SK-N-SH (cell line): ENCODE data around the gene RAB17. TPM values are rescaled to one million over a fixed set of nuclear protein-coding genes. Genes with fewer than 3 reads are reported as not detected.
"Not testable (repeated sequence)": the region's sequence is repeated elsewhere in the genome, so short reads cannot be mapped to it uniquely, and the experiment has no call there.

ENCODE experiments used
- CTCF ChIA-PET: fragments of 300-600, 350-600 bp; formaldehyde crosslinking; extraction: SDS; loops from one replicate; lab custom pipeline; 2021; lab: Yijun Ruan, JAX
- POLR2A ChIA-PET: fragments of 350-600 bp; sonication (Branson Sonifier 250); formaldehyde crosslinking; extraction: SDS; loops from one replicate; lab custom pipeline; 2020; ENCODE audit warnings: antibody characterized with exemption, inconsistent platforms; lab: Yijun Ruan, JAX
- DNase-seq: peaks from one replicate; pipeline ENCODE4 v3.0.0; 2012
- H2AFZ ChIP-seq: fragments of 200-600 bp; sonication (generic); 2 replicates; pipeline ENCODE4 v1.8.1; 2016; ENCODE audit warnings: antibody characterized with exemption, mild to moderate bottlenecking, low read depth
- H3F3A ChIP-seq: fragments of 200-600 bp; sonication (generic); replicated peaks from 2 replicates; pipeline ENCODE3; 2016; ENCODE audit warnings: antibody characterized with exemption, mild to moderate bottlenecking; ENCODE audit not compliant: insufficient read depth
- H3K27ac ChIP-seq, 2 experiments: fragments of 200-500 bp in 1 of 2; fragments of 200-600 bp in 1 of 2; sonication (Bioruptor generic) in 1 of 2; sonication (generic), shearing (Covaris generic) in 1 of 2; 2 replicates each; pipeline versions ENCODE4 v1.5.1 to v1.6.1; 2014 to 2016; ENCODE audit warnings: low read depth in 2 of 2, inconsistent platforms in 1 of 2, low read length in 1 of 2, mild to moderate bottlenecking in 1 of 2, mixed read lengths in 1 of 2
- H3K27me3 ChIP-seq: fragments of 200-600 bp; sonication (generic), shearing (Covaris generic); 2 replicates; pipeline ENCODE4 v1.6.1; 2016; ENCODE audit warnings: mixed run types; ENCODE audit not compliant: insufficient read depth
- H3K36me3 ChIP-seq, 2 experiments: fragments of 200-500 bp in 1 of 2; fragments of 200-600 bp in 1 of 2; sonication (Bioruptor generic) in 1 of 2; sonication (generic) in 1 of 2; replicated peaks in 1 of 2; 2 replicates each; pipeline versions ENCODE3 to v1.5.1; 2014 to 2016; ENCODE audit warnings: low read length in 1 of 2, mild to moderate bottlenecking in 1 of 2; ENCODE audit not compliant: insufficient read depth in 2 of 2, control insufficient read depth in 1 of 2
- H3K4me1 ChIP-seq, 2 experiments: fragments of 200-500 bp in 1 of 2; fragments of 200-600 bp in 1 of 2; sonication (Bioruptor generic) in 1 of 2; sonication (generic), shearing (Covaris generic) in 1 of 2; 2 replicates each; pipeline versions ENCODE4 v1.5.1 to v1.6.1; 2014 to 2016; ENCODE audit warnings: low read depth in 1 of 2, low read length in 1 of 2, mixed run types in 1 of 2; ENCODE audit not compliant: insufficient read depth in 2 of 2, control insufficient read depth in 1 of 2
- H3K4me2 ChIP-seq: fragments of 200-600 bp; sonication (generic), shearing (Covaris generic); 2 replicates; pipeline ENCODE4 v1.6.1; 2017; ENCODE audit warnings: mixed run types
- H3K4me3 ChIP-seq, 2 experiments: fragments of 200-500 bp in 1 of 2; fragments of 200-600 bp in 1 of 2; sonication (Bioruptor generic) in 1 of 2; sonication (generic), shearing (Covaris generic) in 1 of 2; 2 replicates each; pipeline versions ENCODE4 v1.5.1 to v1.8.1; 2014 to 2016; ENCODE audit warnings: low read depth in 2 of 2, inconsistent platforms in 1 of 2, low read length in 1 of 2, mild to moderate bottlenecking in 1 of 2, mixed read lengths in 1 of 2, moderate library complexity in 1 of 2
- H3K79me2 ChIP-seq: fragments of 200-600 bp; sonication (generic); 2 replicates; pipeline ENCODE4 v1.8.1; 2017; ENCODE audit warnings: mild to moderate bottlenecking; ENCODE audit not compliant: insufficient read depth
- H3K9ac ChIP-seq: fragments of 200-600 bp; sonication (generic); 2 replicates; pipeline ENCODE4 v1.6.1; 2017; ENCODE audit warnings: mixed run types
- H3K9me2 ChIP-seq: fragments of 200-600 bp; sonication (generic); 2 replicates; pipeline ENCODE4 v1.6.1; 2017; ENCODE audit warnings: mixed run types
- H3K9me3 ChIP-seq: fragments of 200-600 bp; sonication (generic); 2 replicates; pipeline ENCODE4 v1.6.1; 2017; ENCODE audit warnings: mixed run types, mild to moderate bottlenecking, moderate library complexity
- H4K20me1 ChIP-seq: fragments of 200-600 bp; sonication (generic); 2 replicates; pipeline ENCODE4 v1.6.1; 2017; ENCODE audit warnings: mild to moderate bottlenecking, mixed run types; ENCODE audit not compliant: insufficient read depth
- CHD2 ChIP-seq: fragments of 150-350 bp; IDR thresholded peaks from 2 replicates; pipeline ENCODE4 v1.6.1; 2018; ENCODE audit warnings: low read length; ENCODE audit not compliant: partially characterized antibody
- EP300 ChIP-seq, 2 experiments: IDR thresholded peaks; 2 replicates each; pipeline versions ENCODE4 v1.4.0 to v1.6.1; 2012; ENCODE audit warnings: borderline replicate concordance in 1 of 2, low read depth in 1 of 2, low read length in 1 of 2
- FOSL2 ChIP-seq: IDR thresholded peaks from 2 replicates; pipeline ENCODE4 v1.4.0; 2012; ENCODE audit warnings: low read depth, mild to moderate bottlenecking, moderate library complexity, borderline replicate concordance
- JUND ChIP-seq: IDR thresholded peaks from 2 replicates; pipeline ENCODE4 v1.4.0; 2012
- RAD21 ChIP-seq: IDR thresholded peaks from 2 replicates; pipeline ENCODE4 v1.6.1; 2012; ENCODE audit warnings: mild to moderate bottlenecking, low read length
- RFX5 ChIP-seq: IDR thresholded peaks from 2 replicates; pipeline ENCODE4 v1.6.1; 2012; ENCODE audit warnings: mild to moderate bottlenecking, improper control_type of control experiment, low read length
- RXRA ChIP-seq: IDR thresholded peaks from 2 replicates; pipeline ENCODE4 v1.4.0; 2012; ENCODE audit warnings: low read depth, mild to moderate bottlenecking, borderline replicate concordance
- WGBS: methylation state at CpG from one replicate; pipeline ENCODE4 v1.1.6; 2017; ENCODE audit warnings: low lambda C conversion rate; 5-methylcytosine and 5-hydroxymethylcytosine counted together
- polyA plus RNA-seq, 3 experiments: library from polyadenylated mRNA; depleted of rRNA; stranded (reverse); fragments of >200 nt; gene quantifications; 2 replicates each; pipeline ENCODE4 v1.2.3, GENCODE V29; 2012
- TF ChIP-seq, protein P1 (sequence below): IDR thresholded peaks from 2 replicates; pipeline ENCODE4 v1.4.0; 2012; ENCODE audit warnings: low read depth, borderline replicate concordance

RAB17 gene
- polyA plus RNA-seq, 1 of the 3 experiments (the other 2 are of a cell fraction): 0.10 TPM

DNA sequence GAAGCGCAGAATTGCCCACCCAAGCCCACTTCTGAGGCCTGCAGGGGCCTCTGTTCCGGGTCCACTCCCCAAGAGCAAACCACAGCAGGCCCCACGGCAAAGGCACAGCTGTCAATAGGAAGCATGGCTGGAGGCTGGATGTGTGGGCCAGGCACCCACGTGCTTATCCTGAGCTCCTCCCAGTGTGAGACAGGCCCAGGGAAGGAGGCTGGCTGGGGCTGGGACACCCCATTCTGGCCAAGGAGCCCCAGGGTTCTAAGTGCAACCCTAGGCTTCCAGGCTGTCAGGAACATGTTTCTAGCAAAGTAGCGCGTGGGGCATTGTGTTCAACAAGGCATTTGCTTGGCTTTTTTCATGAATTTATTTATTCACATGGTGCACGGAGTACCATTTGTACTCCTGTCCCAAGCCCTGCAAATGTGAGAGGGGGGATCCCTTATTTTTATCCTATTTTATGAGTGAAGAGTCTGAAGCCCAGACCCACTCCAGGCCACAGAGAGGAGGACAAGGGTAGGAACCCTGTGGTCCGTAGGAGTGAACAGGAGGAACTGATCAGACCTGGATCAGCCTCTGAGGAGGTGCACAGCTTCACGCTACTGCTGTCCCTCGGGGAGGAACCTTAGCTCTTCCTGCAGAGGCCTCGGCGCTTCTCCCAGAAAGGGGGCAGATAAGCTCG, 6.1 kb upstream of the RAB17 start:
- Histone ChIP-seq H3K4me3 (no peak overlapping the region), H3K9ac (no peak overlapping the region), H3K4me2 (no peak overlapping the region), H3K36me3 (no peaks in the 10 kb centered on the region), H2AFZ (no peak overlapping the region), H3K4me1 (peaks cover 0 to 3% of the 10 kb centered on the region in 2 experiments; a peak in 1 of 4 replicates), H4K20me1 (no peaks in the 10 kb centered on the region), H3K27me3 (no peaks in the 10 kb centered on the region), H3K9me2 (no peaks in the 10 kb centered on the region), H3K79me2 (no peaks in the 10 kb centered on the region), H3F3A (no peaks in the 10 kb centered on the region), H3K27ac (no peak overlapping the region), H3K9me3 (no peaks in the 10 kb centered on the region)
- ChIA-PET POLR2A (no interaction called here), CTCF (no interaction called here)
- DNase-seq: no peak
- WGBS: 92% methylated on average over 8 of the region's 13 CpGs
- no peak for TF ChIP-seq EP300 (IDR thresholded peaks at IDR 0.05; ENCODE audit: borderline replicate concordance in 1 of 2, low read depth in 1 of 2, low read length in 1 of 2)
- TF ChIP-seq RXRA: no peak
- TF ChIP-seq JUND: no peak
- no peak for TF ChIP-seq RFX5

DNA sequence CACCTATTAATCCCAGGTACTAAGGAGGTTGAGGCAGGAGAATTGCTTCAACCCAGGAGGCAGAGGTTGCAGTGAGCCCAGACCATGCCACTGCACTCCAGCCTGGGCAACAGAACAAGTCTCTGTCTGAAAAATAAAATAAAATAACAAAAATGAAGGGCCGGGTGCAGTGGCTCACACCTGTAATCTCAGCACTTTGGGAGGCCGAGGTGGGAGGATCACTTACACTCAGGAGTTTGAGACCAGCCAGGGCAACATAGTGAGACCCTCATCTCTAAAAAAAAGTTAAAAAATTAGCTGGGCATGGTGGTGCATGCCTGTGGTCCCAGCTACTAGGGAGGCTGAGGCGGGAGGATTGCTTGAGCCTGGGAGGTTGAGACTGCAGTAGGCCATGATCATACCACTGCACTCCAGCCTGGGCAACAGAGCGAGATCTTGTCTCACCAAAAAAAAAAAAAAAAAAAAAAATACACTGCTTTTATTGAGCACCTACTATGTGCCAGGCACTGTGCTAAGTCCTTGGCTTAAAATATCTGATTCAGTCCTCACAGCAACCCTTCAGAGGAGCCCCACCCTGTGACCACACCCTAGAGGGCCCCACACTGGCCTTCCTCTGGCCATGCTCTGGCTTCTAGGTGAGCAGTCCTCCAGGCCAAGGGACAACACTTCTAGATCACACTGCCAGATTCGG, 5.4 kb upstream of the RAB17 start:
- CTCF ChIA-PET, H3K9me2 ChIP-seq: not testable (repeated sequence)

DNA sequence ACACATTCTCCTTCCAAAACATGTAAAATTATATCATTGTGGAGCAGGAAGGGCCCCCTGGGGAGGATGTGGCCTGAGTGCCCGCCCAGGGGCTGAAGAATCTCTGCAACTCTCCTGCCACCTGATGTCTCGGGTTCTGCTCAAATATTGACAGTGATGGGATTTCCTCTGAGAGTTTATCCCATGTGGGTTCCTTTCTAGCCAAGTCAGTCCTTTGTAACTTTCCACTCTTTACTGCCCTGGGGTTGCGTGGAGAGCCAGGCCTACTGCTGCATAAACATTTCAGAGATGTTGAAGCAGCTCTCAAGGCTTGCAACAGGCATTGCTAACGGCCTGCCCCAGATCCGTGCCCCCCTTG, 4.0 kb upstream of the RAB17 start:
- no peak overlapping the region for H2AFZ ChIP-seq
- H3K9me3 ChIP-seq: no peaks in the 10 kb centered on the region
- no peaks in the 10 kb centered on the region for H3K27me3 ChIP-seq
- no peak overlapping the region for H3K27ac ChIP-seq
- H3K9ac ChIP-seq: no peak overlapping the region
- no peaks in the 10 kb centered on the region for H3K36me3 ChIP-seq
- peaks cover 0 to 8% of the 10 kb centered on the region in 2 experiments; a peak in 1 of 4 replicates for H3K4me1 ChIP-seq
- H3K4me2 ChIP-seq: no peak overlapping the region
- H3F3A ChIP-seq: peaks cover 3% of the 10 kb centered on the region
- 82% methylated on average over 3 of the region's 5 CpGs for WGBS
- H3K4me3 ChIP-seq: no peak overlapping the region
- no peak for DNase-seq
- TF ChIP-seq RAD21 (no peak), FOSL2 (no peak), EP300 (IDR thresholded peaks at IDR 0.05; ENCODE audit: borderline replicate concordance in 1 of 2, low read depth in 1 of 2, low read length in 1 of 2) (no peak), JUND (no peak), CHD2 (no peak)
- TF ChIP-seq, protein P1, sequence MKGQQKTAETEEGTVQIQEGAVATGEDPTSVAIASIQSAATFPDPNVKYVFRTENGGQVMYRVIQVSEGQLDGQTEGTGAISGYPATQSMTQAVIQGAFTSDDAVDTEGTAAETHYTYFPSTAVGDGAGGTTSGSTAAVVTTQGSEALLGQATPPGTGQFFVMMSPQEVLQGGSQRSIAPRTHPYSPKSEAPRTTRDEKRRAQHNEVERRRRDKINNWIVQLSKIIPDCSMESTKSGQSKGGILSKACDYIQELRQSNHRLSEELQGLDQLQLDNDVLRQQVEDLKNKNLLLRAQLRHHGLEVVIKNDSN: no peak
- no peaks in the 10 kb centered on the region for H4K20me1 ChIP-seq
- CTCF ChIA-PET: interaction anchor here (1.0 to 3.0 kb wide), 2 partner anchors 23 to 82 kb away, joined by 3 to 14 read pairs; no protein-coding TSS in a partner anchor
- POLR2A ChIA-PET: no interaction called here
- no peaks in the 10 kb centered on the region for H3K79me2 ChIP-seq
- H3K9me2 ChIP-seq: no peaks in the 10 kb centered on the region

More for the DNA sequence above, 5.4 kb upstream of the RAB17 start:
- H3K4me2 ChIP-seq, H3K79me2 ChIP-seq, H2AFZ ChIP-seq, H3K27ac ChIP-seq, H3F3A ChIP-seq, POLR2A ChIA-PET, H4K20me1 ChIP-seq, H3K27me3 ChIP-seq, DNase-seq, H3K9ac ChIP-seq, H3K4me3 ChIP-seq, H3K9me3 ChIP-seq, H3K4me1 ChIP-seq, H3K36me3 ChIP-seq: not testable (repeated sequence)
- WGBS: 88% methylated on average over 4 of the region's 5 CpGs
